22Rv1 (cell line): ENCODE data around the gene ONECUT2.

Experiments
- CTCF ChIP-seq: fragments of 450-650 bp; IDR thresholded peaks from 2 replicates; pipeline ENCODE4 v1.5.1; 2017; ENCODE audit warnings: mild to moderate bottlenecking
- ZFX ChIP-seq: fragments of 450-650 bp; IDR thresholded peaks from 2 replicates; pipeline ENCODE4 v1.6.1; 2017; ENCODE audit warnings: antibody characterized with exemption, borderline replicate concordance

DNA sequence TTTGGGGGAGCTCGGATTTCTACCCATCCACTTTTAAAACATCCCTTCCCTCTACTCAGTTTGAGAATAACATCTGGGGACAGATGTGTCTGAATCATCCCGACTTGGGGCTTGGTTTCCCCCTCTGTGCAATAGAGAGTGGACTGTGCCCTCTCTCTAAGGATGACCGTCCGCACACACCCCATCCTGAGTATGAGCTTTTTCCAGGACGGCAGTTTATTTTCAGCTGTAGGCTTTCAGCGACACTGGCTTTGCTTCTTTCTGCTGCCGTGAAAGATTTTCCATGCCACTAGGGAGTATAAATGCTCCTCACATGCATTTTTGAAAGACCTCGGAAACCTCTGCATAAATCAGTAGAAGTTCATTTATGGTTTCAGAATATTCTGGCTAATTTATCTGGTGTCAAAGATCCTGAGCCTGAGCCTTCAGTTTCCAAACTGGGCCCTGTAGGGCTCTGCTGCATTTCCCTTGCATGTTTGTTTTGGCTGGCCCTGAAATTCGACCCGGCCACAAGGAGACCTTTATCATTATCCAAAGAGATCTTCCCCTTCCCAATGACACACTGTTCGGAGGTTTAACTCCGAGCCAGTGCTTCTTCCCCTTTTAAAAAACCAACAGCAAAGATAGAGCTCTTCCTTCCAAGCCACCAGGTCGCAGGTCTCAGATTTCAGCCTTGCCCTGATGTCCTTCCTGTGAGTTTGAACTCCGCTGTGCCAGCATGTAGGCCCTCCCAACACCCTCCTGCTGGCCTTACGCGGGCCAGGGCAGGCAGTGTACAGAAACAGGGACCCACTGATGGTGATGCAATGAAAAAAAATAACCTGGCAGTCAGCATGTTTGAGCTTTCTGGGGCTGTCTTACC is 98.1 kb downstream of the ONECUT2 start:
- TF ChIP-seq CTCF (no peak), ZFX (no peak)
